8988T (cell line): ENCODE measurements around the gene LZTR1.

Experiments
- DNase-seq: peaks from one replicate; pipeline ENCODE4 v3.0.0; 2011

The LZTR1 gene

DNA sequence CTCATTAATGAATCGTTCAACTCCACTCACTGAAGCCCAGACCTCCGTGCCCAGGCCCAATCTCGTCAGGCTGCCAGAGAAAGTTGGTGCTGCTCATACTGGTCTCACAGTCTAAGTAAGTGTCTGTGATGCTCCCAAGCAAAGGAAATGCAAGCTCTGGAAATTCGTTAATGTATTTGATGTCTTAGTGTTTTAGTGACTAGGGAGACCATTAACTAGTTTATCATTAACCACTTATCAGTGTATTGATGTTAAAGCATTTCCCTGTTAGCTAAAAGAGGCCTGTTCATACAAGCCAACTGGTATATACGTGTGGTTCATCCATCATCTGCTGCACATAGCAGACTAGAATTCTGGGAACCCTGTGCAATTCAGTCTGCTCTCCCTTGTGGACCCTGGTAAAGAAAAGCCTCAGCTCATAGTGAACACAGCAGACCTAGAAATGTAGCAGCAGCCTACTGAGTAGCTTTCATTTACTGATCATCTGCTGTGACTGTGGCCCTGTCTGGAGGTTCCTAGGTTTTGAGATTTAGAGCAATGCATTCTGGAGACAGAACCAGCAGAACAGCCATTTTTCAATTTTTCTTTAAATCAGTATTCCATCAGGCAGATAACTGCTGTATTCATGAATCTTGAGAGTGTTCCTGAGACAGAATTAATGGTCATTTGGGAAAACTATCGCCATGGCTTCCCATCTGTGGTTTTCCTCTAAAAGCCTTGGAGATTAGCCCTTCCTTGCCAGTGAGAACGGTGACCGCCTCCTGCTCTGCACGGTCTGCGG is 30.8 kb upstream of the LZTR1 start:
- DNase-seq: no peak

DNA sequence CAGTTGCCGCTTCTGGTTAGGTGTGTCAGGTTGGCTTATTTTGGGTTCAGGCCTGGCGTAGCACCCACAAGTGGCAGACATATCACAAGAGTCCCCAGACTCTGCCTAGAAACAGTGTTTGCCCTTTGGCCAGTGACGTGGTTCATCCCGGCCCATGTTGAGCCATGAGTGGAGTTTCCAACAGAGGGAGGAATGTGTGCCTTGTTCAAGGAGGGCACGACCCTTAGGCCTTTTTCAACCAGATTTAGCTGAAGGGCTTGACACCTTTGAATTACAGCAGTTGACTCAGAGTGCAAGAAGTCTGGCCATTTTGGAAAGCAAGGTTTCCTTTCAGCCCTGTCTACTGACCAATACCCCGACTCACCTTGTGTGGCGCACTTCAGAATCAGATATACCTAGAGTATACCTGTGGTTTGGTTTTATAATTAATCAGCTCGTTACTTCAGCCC is 30.1 kb upstream of the LZTR1 start:
- no peak for DNase-seq

DNA sequence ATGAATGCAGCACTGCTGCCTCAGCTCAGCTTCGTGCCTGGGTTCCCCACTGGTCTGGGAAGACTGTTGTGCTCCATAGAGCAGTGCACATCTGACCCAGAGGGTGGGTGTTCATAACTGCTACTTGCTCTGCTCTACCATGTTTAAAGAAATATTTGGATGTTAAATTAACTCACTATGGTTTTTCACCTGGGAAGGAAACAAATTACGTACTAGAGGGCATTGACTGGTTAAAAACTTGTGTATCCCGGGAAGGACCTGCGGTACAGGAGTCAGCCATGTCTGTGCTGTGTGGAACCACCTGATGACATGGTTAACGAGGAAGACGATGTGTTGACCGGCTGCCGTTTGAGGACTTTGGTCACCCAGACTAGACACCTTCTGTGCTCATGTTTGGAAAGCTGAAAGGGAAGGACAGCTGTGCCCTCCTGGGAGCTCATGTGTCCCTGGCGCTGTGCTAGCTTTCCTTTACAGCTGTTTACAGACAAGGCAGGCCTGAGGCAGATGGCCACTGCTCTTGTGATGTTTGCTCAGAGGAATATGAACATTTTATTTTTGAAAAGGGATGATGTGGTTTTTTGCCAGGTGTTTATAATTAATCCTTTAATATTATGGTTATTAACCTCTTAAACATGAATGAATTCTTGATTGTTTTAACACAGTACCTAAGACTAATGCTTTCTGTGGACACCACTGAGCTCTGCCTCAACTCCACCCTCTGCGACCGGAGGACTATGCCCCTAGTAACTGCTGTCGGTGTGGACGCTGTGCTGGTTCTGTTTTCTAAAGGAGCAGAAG is 29.4 kb upstream of the LZTR1 start:
- DNase-seq: no peak

DNA sequence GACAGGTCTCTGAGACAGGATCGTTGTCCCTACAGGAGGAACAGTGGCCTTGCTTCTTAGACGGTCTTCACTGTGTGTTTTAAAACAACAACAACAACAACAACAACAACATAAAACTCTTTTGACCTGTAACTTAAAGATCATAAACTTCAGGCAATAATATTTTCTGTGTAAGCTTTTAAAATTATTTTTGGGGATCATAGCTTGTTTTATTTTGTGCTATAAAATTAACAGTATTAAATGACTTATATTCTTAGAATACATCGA is 28.8 kb upstream of the LZTR1 start:
- no peak for DNase-seq

DNA sequence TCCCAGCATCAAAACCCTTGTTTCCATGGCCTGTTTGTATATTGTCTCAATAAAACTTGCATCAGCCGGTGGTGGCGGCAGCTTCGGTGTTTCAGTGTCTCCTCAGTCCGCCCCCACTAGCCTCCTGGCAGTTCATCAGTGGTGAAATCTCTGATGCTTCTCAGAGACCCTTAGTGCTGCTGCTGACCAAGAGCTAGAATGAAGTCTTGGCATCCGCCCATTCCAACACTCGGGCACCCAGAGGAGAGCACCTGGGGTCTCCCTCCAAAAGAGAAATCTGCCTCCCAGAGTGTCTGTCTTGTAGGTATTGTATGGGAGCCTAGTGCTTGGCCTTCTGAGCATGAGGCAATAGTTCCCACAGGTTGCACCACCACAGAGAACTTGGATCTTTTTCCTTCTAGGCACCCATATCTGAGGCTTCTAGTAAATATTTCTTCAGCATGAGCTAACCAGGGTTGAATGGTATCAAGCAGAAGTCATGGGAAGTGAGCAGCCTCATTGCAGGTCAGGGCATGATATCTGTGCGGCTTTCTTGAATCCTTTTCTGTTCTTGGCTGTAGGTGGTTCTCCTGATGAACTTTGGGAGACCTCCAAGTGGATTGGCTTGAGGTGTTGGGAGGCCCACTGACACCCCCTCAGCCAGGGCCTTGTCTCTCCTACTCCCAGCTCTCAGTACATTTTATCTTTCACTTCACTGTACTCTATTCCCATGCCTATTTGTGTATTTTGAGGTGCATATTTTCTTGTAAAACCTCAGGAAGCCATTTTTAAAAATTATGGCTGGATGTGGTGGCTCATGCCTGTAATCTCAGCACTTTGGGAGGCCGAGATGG is 28.2 kb upstream of the LZTR1 start:
- DNase-seq: no peak

DNA sequence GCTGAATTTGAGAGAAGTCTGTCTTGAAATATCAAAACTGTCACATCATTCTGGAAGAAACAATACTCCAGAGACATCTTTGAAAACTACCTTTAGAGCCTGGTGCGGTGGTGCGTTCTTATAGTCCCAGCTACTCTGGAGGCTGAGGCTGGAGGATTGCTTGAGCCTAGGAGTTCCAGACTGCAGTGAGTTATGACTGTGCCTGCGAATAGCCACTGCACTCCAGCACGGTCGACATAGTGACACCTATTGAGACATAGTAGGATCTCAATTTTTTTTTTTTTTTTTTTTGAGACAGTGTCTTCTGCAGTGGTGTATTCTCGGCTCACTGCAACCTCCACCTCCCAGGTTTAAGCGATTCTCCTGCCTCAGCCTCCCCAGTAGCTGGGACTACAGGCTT is 26.5 kb upstream of the LZTR1 start:
- DNase-seq: no peak

DNA sequence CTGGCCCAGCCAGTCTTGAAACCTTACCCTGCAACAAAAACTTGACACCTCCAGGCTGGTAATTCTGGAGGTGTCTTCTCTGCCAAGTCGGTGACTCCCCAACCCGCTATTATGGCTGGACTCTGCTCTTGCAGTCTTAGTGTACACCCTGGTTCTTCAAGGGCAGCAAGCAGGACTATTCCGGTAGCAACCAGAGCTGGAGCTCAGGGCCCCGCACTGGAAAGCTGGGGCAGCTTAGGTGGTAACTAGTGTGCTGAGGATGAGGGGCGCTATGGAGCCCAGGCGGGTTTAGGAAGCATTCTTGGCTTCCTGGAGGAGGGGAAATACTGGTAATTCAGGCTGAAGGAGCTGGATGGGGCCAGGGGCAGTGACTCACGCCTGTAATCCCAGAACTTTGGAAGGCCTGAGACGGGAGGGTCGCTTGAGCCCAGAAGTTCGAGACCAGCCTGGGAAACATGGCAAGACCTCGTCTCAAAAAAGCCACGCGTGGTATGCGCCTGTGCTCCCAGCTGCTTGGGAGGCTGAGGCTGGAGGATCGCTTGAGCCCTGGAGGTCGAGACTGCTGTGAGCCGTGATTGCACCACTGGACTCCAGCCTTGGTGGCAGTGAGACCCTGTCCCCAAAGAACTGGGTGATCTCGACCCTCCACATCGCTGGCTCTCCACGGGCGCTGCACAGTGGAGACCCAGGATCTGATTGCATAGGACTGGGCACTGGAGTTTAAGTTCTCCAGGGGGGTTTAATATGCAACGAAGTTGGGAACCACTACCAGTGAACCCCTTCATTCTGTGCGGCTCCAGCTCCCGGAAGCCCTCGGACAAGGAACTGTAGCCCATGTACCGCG is 25.6 kb upstream of the LZTR1 start:
- no peak for DNase-seq

DNA sequence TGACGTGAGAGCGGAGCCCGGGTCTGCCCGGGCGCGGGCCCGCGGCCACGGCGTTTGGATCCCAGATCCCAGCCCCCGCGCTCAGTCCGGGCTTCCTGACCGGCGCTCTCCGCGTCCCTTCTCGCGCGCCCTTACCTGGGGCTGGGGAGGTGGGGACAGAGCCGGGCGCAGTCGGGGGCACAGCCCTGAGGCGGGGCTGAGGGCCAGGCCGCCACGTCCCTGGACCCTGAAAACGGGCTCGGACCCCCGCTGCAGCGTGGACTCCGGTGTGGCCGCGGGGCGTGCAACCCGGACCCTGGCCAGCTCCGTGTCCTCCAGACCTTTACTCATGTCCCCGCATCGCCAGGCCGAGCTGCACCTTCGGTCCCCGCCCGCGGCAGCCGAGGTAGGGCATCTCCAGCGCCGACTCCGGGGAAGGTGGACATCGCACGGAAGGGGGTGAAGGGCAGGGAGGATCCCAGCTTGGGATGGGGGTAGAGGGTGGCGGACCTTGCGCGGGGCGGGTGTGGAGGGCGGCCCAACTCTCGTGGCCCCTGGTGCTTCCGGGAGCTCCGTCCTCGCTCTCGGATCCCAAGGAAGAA is 24.9 kb upstream of the LZTR1 start:
- DNase-seq: no peak

DNA sequence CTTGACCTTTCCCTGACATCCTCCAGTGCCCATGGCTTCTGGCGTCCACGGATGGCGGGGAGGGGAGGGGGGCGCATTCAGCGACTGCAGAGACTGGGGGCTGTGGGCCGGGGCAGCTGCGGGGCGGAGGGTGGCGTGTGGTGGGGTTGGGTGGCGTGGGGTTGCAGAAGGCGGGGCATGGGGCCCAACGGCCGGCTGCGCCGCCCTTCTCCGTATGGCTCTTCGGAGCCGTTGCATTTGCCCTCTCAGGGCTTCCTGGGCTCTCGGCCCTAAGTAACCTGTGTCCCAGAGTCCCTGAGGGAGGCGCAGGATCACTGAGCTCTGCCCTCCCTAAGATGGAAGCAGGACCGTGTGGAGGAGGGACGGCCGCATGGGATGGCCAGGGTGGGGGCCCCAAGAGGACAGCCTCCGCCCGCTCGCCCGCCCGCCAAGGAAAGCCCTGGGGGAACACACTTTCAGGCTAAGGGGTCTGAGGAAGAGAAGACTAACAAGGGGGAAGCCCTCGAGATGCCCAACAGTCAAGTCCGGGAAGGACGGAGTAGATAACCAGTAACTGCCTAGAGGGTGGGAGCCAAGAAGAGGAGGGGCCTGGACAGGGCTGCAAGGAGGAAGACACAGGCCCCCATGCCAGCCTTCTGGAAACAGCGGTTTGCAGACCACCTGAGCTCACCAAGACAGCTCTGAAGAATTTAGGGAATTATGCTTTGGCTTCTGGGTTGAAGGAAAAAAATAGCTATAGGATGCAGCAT is 24.2 kb upstream of the LZTR1 start:
- no peak for DNase-seq

DNA sequence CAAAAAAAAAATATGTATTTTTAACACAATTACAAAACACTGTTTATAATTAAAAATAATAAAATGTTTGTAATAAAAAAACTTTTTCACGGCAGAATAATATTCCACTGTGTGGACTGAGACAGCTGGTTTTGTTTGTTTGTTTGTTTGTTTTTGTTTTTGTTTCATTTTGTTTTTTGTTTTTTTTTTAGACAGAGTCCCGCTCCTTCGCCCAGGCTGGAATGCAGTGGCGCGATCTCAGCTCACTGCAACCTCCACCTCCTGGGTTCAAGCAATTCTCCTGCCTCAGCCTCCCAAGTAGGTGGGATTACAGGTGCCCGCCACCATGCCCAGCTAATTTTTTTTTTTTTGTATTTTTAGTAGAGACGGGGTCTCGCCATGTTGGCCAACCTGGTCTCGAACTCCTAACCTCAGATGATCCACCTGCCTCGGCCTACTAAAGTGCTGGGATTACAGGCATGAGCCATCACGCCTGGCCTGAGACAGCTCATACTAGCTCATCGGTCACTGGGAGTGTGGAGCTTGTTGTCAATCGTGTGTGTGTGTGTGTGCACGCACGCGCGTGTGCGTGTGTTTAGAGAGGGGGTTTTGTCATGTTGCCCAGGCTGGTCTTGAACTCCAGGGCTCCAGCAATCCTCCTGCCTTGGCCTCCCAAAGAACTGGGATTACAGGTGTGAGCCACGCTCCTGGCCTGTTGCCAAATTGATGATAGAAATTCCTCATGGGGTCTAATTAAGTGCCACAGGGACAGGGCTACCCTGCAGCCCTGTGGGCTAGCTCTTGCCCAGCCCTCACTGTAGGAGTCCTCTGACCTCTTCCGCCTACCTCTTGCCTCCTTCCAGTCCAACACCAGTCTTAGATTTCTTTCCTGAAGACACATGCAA is 22.3 kb upstream of the LZTR1 start:
- no peak for DNase-seq

DNA sequence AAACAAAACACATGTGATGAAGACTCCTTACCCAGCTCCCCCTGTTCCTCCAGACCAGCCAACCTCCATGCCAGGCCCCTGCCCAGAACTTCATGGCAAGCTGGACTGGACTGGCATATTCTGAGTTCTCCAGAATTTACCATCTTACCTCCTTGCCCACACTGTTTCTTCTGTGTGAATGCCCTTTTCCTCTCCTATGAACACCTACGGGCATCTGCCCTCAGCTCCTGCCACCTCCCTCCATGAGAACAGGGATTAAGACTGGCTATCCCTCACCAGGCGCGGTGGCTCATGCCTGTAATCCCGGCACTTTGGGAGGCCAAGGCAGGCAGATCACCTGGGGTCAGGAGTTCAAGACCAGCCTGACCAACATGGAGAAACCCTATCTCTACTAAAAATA is 21.5 kb upstream of the LZTR1 start:
- DNase-seq: no peak

DNA sequence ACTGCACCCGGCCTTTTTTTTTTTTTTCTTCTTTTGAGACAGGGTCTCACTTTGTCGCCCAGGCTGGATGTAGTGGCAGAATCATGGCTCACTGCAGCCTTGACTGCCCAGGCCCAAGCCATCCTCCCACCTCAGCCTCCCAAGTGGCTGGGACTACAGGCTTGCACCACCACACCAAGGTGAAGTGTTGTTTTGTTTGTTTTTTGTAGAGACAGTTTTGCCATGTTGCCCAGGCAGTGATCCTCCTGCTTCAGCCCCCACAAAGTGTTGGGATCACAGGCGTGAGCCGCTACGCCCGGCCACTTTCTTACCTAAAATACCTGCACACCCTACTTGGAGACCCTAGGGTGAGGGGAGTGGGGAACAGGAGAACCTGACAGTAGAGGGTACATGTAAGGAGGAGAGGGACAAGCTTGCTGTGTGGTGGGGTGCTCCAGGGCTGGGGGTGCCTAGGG is 19.6 kb upstream of the LZTR1 start:
- DNase-seq: peak; percentile 5

DNA sequence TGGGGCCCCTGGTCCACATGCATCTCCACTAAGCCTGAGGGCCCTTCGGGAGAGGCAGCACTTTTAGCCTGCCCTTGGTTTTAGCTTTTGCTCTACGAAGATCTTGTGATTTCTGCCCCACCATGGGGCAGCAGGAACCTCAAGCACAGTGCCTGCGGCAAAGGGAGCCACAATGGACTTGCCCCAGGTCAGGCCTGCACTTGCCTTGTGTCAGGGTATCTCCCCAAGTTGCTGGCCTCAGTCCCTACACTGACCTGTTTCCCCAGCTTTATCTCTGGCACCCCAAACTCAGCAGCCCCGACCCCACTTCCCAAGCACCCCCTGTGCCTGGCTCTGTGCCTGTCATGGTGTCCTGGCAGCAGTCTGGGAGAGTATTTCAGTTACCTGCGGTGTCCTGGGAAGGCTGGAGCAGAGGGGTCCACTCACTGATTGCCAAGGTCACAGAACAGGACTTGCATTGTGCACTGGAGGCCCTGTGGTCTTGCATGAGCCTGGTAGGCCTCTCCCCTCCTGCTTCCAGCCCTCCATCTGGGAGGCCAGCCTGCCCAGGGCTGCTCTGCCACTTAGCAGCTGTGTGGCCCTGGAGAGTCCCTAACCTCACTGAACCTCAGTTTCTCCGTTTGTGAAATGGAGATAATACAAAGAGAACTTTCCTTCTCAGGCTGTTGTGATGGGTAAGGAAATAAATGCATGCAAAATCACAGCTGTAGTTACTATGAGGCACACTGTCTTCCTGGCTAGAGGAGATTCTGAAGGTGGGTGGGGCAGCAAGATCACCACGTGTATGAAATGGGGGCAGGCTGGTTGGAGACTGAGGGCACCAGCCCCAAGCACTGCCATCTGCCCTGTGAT is 18.7 kb upstream of the LZTR1 start:
- DNase-seq: peak; percentile 27

DNA sequence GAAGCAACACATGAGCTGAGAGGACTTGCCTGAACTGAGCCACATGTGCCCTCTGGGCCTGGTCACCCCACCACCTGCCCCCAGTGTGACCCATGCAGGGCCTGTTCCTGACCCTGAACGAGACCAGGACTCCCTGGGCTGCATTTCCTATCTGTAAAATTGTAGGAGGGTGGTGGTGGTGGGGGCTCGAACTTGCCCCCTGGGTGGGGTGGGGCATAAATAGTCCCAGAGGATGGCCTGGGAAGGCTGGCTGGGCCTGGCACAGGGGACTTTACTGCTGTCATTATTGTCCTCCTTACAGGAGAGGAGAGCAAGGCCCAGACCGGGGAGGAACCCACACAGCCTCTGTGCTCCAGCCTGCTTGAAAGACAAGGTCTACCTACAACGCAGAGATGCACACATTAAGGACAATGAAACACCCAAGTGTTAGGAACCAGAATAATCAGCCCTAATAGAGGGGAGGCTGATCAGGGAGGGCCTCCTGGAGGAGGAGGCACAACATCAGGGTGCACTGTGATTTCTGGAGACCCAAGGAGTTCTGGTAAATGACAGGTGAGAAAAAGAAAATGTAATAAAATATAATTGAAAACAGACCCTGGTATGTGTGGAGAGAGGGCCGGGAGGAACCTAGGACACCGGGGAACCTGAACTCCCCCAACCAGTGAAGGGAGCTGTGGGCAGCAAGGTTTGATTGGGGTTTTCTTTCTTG is 17.9 kb upstream of the LZTR1 start:
- DNase-seq: peak; percentile 28

DNA sequence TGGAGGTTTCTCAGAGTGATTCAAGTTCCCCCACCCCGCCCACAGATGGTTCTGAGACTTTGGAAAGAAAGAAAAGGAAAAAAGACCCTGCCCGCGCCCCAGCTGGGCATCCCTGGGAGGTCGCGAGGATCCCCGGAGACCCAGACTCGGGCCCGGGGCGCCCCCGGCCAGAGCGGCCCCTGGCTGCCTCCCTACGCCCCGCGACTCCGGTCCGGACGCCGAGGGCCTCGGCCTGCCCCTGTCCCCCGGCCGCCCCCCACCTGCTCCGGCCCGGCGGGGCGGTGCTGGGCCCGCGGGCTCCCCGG is 17.3 kb upstream of the LZTR1 start:
- no peak for DNase-seq

DNA sequence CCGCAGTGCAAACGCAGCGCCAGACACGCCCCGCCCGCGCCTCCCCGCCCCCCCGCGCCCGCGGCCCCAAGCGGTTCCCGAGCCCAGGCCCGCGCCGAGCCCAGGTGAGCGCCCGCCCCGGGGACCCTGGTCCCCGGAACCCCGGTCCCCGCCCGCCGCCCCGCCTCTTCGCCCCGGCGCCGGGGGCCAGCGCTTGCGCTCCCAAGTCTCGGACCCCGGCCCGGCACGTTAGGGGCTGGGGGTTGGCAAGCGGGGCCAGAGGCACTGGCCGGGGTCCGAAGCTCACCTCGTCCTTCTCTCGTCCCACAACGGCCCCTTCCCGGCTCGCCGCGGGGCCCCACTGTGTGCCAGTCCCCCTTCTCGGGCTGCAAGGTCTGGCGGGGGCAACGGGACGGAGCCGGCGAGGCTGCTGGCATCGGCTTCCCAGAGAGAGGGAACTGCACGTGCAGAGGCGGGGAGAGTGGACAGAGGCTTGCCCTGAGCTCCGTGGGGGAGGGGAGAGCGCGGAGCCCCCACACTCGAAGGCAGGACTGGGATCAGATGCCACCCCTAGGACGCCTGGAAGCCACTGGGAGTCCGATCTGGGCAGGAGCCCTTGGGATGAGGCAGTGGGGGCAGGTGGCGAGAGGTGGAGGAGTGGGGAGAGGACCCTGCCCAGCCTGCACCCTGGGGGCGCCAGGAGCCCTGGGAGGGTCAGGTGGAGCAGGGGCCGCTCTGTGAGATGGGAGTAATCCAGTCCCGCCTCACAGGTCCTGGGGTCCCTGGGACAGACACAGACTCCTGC is 16.8 kb upstream of the LZTR1 start:
- DNase-seq: no peak

DNA sequence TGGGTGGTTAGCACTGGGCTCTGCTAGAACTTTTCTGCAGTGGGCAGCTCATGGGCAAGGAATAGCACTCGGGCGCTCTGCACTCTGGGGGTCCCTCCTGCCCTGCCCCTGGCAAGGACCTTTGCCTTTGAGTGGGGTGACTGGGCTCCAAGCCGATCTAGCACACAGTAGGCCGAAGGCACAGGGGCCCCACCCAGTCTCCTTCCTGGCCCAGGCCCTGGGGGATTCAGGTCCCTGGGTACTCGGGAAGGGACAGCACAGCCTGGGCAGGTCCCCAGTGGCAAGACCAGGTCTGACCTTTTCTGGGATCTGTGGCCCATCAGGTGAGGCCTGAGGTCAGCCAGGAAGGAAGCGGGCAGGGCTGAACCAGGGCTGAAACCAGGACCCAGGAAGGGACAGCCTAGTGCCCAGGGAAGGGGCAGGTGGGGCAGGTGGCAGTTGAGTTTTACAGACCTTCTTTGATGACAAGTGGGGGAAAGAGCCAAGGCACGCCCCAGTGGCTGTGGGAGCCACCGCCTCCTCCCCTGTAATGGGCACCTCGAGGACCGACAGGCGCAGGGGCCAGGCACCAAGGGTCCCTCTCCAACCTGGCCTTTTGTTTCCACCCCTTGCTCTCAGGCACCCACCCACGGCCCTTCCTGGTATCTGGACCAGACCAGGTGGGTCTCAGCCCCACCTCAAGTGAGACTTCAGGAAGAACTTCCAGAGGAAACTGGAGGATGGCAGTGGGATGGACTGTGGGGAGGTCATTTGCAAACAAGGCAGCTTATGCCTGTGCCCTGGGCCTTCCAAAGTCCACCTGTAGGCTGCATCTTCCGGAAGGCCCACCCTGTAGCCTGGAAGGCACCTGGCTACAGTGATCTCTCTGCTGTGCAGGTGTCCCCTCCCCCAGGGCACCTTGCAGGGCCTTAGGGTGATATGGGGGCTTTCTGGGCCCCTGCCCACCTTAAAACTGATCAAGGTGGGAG is 15.9 kb upstream of the LZTR1 start:
- DNase-seq: no peak
